GM12878 (cell line): Measurements from ENCODE around the gene EGF. TPM values are rescaled to one million over a fixed set of nuclear protein-coding genes. Genes with fewer than 3 reads are reported as not detected.
A peak's percentile ranks its signal among the peaks of the same experiment; 100 is the strongest.

Experiments used
- ATF7 ChIP-seq: fragments of 450-650 bp; IDR thresholded peaks from 2 replicates; pipeline ENCODE4 v1.6.1; 2016; ENCODE audit warnings: low read depth, mild to moderate bottlenecking
- BACH1 ChIP-seq: fragments of 450-650 bp; IDR thresholded peaks from 2 replicates; pipeline ENCODE4 v1.6.1; 2017; ENCODE audit warnings: mild to moderate bottlenecking, borderline replicate concordance
- IRF4 ChIP-seq: IDR thresholded peaks from 2 replicates; pipeline ENCODE4 v1.6.1; 2011; ENCODE audit warnings: low read depth, low read length
- MYB ChIP-seq: fragments of 150-350 bp; IDR thresholded peaks from 2 replicates; pipeline ENCODE4 v1.6.1; 2014; ENCODE audit warnings: mild to moderate bottlenecking, low read depth, low read length, borderline replicate concordance
- NR2C1 ChIP-seq: fragments of 450-650 bp; IDR thresholded peaks from 2 replicates; pipeline ENCODE4 v1.6.1; 2017; ENCODE audit warnings: antibody characterized with exemption, mild to moderate bottlenecking, moderate library complexity
- SMAD1 ChIP-seq: fragments of 450-650 bp; IDR thresholded peaks from 2 replicates; pipeline ENCODE4 v1.6.1; 2018; ENCODE audit warnings: mild to moderate bottlenecking, low read depth; ENCODE audit not compliant: partially characterized antibody
- SMARCA5 ChIP-seq: fragments of 450-650 bp; IDR thresholded peaks from 2 replicates; pipeline ENCODE4 v1.6.1; 2017; ENCODE audit warnings: mild to moderate bottlenecking
- STAT1 ChIP-seq: fragments of 450-650 bp; conservative IDR thresholded peaks from 2 replicates; pipeline ENCODE4 v1.6.1; 2014; ENCODE audit warnings: antibody characterized with exemption, mild to moderate bottlenecking
- TBL1XR1 ChIP-seq: IDR thresholded peaks from 2 replicates; pipeline ENCODE4 v1.6.1; 2012; ENCODE audit warnings: low read depth, low read length, improper control_type of control experiment
- TCF7 ChIP-seq: IDR thresholded peaks from 2 replicates; pipeline ENCODE4 v1.6.1; 2014; ENCODE audit warnings: antibody characterized with exemption, borderline replicate concordance
- ZNF274 ChIP-seq: IDR thresholded peaks from one replicate; pipeline ENCODE4 v1.8.0; 2011; ENCODE audit not compliant: insufficient read length, insufficient read depth
- polyA plus RNA-seq, 11 experiments: library from polyadenylated mRNA; depleted of rRNA in 4 of 11; unstranded in 6 of 11; stranded (reverse) in 5 of 11; fragments of >200 nt; fragmentation: Nextera tagmentation in 4 of 11; fragmentation: Illumina TruSeq in 1 of 11; extraction: Ambion mirVana in 4 of 11; extraction: Trizol in 1 of 11; gene quantifications; 1 replicate in 1 of 11; 2 replicates in 10 of 11; pipeline versions ENCODE4 v1.2.1 to v1.2.3, GENCODE V29; 2011 to 2016; ENCODE audit warnings: inconsistent platforms in 2 of 11, missing spikeins in 2 of 11, low read depth in 1 of 11
- total RNA-seq, 4 experiments: library from RNA; depleted of rRNA in 3 of 4; stranded (reverse); fragments of >200 nt in 3 of 4; fragmentation: Illumina TruSeq in 1 of 4; extraction: Trizol in 1 of 4; gene quantifications; 2 replicates each; pipeline versions ENCODE4 v1.2.1 to v1.2.3, GENCODE V29; 2013 to 2021
- TF ChIP-seq, protein P1 (sequence below): fragments of 450-650 bp; IDR thresholded peaks from 2 replicates; pipeline ENCODE4 v1.6.1; 2017; ENCODE audit warnings: low read depth, mild to moderate bottlenecking, moderate library complexity
- TF ChIP-seq, protein P2 (sequence below): fragments of 450-650 bp; IDR thresholded peaks from 2 replicates; pipeline ENCODE4 v1.6.1; 2014; ENCODE audit warnings: mild to moderate bottlenecking
- TF ChIP-seq, protein P3 (sequence below): fragments of 450-650 bp; IDR thresholded peaks from 2 replicates; pipeline ENCODE4 v1.6.1; 2016; ENCODE audit warnings: mild to moderate bottlenecking, moderate library complexity, borderline replicate concordance
- TF ChIP-seq, protein P4 (sequence below): IDR thresholded peaks from 2 replicates; pipeline ENCODE4 v1.6.1; 2012; ENCODE audit warnings: low read depth, low read length, improper control_type of control experiment
- TF ChIP-seq, protein P5 (sequence below), 3 experiments: IDR thresholded peaks in 2 of 3; conservative IDR thresholded peaks in 1 of 3; 2 replicates each; pipeline ENCODE4 v1.5.1; 2011; ENCODE audit warnings: low read depth in 3 of 3, low read length in 3 of 3, mild to moderate bottlenecking in 3 of 3, control low read depth in 2 of 3, moderate library complexity in 2 of 3, inconsistent platforms in 1 of 3, mixed read lengths in 1 of 3; ENCODE audit not compliant: control insufficient read depth in 2 of 3, insufficient read depth in 1 of 3; ENCODE audit errors: extremely low read depth in 1 of 3
- TF ChIP-seq, protein P6 (sequence below): fragments of 450-650 bp; IDR thresholded peaks from 2 replicates; pipeline ENCODE4 v1.6.1; 2018; ENCODE audit warnings: borderline replicate concordance, mild to moderate bottlenecking; ENCODE audit not compliant: partially characterized antibody

EGF gene
- total and polyA plus RNA-seq, 10 of the 15 experiments (the other 5 are each of a cell fraction or from before 2014, with no cell fraction given): 0.02 to 0.90 (median 0.19) TPM; not detected in 4

DNA sequence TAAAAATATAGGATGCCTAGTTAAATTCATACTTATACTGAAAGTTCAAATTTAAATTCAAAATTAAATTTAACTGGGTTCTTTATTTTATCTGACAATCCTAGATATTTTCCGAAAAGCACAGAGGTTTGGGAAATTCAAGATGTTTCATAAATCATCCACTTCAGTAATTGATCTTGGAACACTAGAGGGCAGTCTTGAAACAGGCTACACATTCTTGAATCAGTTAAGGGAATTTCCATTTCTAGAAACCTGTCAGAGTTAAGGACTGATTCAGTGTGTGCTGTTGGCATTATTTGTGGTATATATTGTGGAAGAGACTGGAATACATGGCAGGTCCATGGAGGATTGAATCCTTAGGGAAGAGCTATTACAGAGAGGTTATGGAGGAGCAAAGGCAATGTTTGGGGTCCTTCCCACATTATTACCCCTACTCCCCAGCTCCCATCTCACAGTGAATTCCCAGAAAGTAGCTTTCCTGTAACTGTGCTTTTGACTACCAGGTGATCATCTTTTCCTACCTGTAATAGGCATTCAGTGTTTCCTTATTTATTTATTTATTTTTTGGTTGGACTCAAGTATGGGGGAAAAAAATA, 92.9 kb downstream of the EGF start (continued):
- TF ChIP-seq IRF4 (0 out of 2 replicates have a peak, but pooled peaks have one; percentile 12), ZNF274 (no peak), TBL1XR1 (no peak), SMAD1 (no peak), ATF7 (no peak), STAT1 (no peak), MYB (no peak), NR2C1 (no peak), TCF7 (no peak), BACH1 (no peak), SMARCA5 (no peak)
- TF ChIP-seq, protein P1, sequence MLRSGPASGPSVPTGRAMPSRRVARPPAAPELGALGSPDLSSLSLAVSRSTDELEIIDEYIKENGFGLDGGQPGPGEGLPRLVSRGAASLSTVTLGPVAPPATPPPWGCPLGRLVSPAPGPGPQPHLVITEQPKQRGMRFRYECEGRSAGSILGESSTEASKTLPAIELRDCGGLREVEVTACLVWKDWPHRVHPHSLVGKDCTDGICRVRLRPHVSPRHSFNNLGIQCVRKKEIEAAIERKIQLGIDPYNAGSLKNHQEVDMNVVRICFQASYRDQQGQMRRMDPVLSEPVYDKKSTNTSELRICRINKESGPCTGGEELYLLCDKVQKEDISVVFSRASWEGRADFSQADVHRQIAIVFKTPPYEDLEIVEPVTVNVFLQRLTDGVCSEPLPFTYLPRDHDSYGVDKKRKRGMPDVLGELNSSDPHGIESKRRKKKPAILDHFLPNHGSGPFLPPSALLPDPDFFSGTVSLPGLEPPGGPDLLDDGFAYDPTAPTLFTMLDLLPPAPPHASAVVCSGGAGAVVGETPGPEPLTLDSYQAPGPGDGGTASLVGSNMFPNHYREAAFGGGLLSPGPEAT: peak; percentile 86
- TF ChIP-seq, protein P2, sequence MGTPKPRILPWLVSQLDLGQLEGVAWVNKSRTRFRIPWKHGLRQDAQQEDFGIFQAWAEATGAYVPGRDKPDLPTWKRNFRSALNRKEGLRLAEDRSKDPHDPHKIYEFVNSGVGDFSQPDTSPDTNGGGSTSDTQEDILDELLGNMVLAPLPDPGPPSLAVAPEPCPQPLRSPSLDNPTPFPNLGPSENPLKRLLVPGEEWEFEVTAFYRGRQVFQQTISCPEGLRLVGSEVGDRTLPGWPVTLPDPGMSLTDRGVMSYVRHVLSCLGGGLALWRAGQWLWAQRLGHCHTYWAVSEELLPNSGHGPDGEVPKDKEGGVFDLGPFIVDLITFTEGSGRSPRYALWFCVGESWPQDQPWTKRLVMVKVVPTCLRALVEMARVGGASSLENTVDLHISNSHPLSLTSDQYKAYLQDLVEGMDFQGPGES: no peak
- TF ChIP-seq, protein P3, sequence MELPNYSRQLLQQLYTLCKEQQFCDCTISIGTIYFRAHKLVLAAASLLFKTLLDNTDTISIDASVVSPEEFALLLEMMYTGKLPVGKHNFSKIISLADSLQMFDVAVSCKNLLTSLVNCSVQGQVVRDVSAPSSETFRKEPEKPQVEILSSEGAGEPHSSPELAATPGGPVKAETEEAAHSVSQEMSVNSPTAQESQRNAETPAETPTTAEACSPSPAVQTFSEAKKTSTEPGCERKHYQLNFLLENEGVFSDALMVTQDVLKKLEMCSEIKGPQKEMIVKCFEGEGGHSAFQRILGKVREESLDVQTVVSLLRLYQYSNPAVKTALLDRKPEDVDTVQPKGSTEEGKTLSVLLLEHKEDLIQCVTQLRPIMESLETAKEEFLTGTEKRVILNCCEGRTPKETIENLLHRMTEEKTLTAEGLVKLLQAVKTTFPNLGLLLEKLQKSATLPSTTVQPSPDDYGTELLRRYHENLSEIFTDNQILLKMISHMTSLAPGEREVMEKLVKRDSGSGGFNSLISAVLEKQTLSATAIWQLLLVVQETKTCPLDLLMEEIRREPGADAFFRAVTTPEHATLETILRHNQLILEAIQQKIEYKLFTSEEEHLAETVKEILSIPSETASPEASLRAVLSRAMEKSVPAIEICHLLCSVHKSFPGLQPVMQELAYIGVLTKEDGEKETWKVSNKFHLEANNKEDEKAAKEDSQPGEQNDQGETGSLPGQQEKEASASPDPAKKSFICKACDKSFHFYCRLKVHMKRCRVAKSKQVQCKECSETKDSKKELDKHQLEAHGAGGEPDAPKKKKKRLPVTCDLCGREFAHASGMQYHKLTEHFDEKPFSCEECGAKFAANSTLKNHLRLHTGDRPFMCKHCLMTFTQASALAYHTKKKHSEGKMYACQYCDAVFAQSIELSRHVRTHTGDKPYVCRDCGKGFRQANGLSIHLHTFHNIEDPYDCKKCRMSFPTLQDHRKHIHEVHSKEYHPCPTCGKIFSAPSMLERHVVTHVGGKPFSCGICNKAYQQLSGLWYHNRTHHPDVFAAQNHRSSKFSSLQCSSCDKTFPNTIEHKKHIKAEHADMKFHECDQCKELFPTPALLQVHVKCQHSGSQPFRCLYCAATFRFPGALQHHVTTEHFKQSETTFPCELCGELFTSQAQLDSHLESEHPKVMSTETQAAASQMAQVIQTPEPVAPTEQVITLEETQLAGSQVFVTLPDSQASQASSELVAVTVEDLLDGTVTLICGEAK: no peak
- TF ChIP-seq, protein P4, sequence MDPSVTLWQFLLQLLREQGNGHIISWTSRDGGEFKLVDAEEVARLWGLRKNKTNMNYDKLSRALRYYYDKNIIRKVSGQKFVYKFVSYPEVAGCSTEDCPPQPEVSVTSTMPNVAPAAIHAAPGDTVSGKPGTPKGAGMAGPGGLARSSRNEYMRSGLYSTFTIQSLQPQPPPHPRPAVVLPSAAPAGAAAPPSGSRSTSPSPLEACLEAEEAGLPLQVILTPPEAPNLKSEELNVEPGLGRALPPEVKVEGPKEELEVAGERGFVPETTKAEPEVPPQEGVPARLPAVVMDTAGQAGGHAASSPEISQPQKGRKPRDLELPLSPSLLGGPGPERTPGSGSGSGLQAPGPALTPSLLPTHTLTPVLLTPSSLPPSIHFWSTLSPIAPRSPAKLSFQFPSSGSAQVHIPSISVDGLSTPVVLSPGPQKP: no peak
- TF ChIP-seq, protein P5, sequence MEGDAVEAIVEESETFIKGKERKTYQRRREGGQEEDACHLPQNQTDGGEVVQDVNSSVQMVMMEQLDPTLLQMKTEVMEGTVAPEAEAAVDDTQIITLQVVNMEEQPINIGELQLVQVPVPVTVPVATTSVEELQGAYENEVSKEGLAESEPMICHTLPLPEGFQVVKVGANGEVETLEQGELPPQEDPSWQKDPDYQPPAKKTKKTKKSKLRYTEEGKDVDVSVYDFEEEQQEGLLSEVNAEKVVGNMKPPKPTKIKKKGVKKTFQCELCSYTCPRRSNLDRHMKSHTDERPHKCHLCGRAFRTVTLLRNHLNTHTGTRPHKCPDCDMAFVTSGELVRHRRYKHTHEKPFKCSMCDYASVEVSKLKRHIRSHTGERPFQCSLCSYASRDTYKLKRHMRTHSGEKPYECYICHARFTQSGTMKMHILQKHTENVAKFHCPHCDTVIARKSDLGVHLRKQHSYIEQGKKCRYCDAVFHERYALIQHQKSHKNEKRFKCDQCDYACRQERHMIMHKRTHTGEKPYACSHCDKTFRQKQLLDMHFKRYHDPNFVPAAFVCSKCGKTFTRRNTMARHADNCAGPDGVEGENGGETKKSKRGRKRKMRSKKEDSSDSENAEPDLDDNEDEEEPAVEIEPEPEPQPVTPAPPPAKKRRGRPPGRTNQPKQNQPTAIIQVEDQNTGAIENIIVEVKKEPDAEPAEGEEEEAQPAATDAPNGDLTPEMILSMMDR (IDR thresholded peaks at IDR 0.05 in 2 of 3, conservative IDR thresholded peaks at IDR 0.05 in 1 of 3; ENCODE audit: control insufficient read depth in 2 of 3, extremely low read depth in 1 of 3, insufficient read depth in 1 of 3, low read depth in 3 of 3, low read length in 3 of 3): peak; percentile 58 to 91 (median 62); a peak in 4 of 6 replicates
- TF ChIP-seq, protein P6, sequence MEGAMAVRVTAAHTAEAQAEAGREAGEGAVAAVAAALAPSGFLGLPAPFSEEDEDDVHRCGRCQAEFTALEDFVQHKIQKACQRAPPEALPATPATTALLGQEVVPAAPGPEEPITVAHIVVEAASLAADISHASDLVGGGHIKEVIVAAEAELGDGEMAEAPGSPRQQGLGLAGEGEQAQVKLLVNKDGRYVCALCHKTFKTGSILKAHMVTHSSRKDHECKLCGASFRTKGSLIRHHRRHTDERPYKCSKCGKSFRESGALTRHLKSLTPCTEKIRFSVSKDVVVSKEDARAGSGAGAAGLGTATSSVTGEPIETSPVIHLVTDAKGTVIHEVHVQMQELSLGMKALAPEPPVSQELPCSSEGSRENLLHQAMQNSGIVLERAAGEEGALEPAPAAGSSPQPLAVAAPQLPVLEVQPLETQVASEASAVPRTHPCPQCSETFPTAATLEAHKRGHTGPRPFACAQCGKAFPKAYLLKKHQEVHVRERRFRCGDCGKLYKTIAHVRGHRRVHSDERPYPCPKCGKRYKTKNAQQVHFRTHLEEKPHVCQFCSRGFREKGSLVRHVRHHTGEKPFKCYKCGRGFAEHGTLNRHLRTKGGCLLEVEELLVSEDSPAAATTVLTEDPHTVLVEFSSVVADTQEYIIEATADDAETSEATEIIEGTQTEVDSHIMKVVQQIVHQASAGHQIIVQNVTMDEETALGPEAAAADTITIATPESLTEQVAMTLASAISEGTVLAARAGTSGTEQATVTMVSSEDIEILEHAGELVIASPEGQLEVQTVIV: no peak
